KOPT-K1 (cell line): Measurements from ENCODE around the gene TECRL.

Experiments used
- H3K27ac ChIP-seq: fragments of 200-600 bp; sonication (generic); 2 replicates; pipeline ENCODE4 v1.5.1; 2016; ENCODE audit warnings: antibody characterized with exemption, mild to moderate bottlenecking, low read depth, low read length; ENCODE audit not compliant: poor library complexity, severe bottlenecking
- H3K36me3 ChIP-seq: fragments of 200-600 bp; sonication (generic); 2 replicates; pipeline ENCODE4 v1.5.1; 2017; ENCODE audit warnings: antibody characterized with exemption, mild to moderate bottlenecking, low read length, moderate library complexity; ENCODE audit not compliant: insufficient read depth
- H3K9me3 ChIP-seq: fragments of 200-600 bp; sonication (generic); 2 replicates; pipeline ENCODE4 v1.5.1; 2017; ENCODE audit warnings: antibody characterized with exemption, low read length, mild to moderate bottlenecking; ENCODE audit not compliant: insufficient read depth, poor library complexity, severe bottlenecking

TECRL gene

DNA sequence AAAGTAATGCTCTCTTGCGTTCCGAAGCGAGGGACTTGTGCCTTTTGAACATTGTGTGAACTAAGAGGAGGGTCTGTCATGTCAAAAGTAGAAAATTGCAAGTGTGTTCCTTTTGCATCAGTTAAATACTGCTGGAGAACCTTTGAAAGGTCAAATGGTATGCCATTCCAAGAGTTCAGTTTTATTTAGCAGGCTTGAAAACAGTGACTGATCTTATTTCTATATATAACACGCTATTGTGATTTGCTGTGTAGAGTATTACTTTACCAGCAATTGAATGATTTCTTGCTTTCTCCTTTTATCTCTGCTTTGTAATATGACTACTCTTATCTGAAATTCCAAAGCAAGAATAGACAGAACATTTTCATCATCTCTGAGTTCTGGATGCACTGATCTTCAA is at the start of gene TECRL:
Gene TECRL, minus strand, starts transcription at position 151 of the 400 bp plus-strand sequence. Its CDS starts 99 bp downstream, at position 52.
- H3K27ac ChIP-seq: no peak within 1 kb of the TSS
- no peaks in the 10 kb centered on the region for H3K9me3 ChIP-seq
- no peaks in the 10 kb centered on the region for H3K36me3 ChIP-seq

DNA sequence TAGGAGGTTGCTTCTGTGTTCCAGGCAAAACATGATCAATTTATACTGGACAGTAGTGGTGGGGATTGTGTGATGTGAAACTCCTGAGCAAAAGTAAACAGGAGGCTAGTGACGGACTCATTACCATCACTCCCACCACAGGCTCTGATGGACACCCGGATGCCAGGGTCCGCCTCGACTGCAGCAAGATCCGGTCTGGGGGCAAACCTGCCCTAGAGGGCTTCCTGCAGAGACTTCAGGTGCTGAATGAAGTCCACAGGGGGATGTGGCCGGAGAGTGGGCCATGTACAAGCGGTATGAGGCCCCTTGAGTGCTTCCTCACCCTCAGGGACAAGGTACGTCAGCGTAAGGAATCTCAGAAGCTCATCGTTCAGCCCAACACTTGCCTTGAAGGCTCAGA is 23.4 kb upstream of the TECRL start:
- H3K9me3 ChIP-seq: no peaks in the 10 kb centered on the region
- H3K36me3 ChIP-seq: no peaks in the 10 kb centered on the region
- no peak overlapping the region for H3K27ac ChIP-seq

DNA sequence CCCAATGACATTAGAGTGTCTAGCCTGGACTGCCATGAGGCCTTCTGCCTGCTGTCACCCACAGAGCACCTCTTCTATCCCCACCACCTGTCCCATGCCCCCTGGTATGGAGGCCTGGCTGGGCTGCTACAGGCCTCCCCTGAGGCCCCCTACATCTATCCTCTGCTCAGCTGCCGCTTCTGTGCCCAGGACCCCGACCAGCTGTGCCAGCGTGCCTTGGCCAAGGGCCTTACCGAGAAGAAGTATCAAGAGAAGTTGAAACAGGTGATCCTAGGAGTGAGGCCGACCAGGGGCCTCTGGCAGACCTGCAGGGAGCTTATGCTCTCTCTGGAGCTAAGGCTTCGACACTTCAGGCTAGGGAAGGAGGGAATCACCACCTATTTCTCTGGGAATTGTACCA is 21.7 kb upstream of the TECRL start:
- no peaks in the 10 kb centered on the region for H3K9me3 ChIP-seq
- no peaks in the 10 kb centered on the region for H3K36me3 ChIP-seq
- no peak overlapping the region for H3K27ac ChIP-seq

- no peaks in the 10 kb centered on the region for H3K9me3 ChIP-seq
- no peaks in the 10 kb centered on the region for H3K36me3 ChIP-seq
- no peak overlapping the region for H3K27ac ChIP-seq
Measured at GRCh38 chr4:64417974-64418373, 8.7 kb upstream of the TECRL start.

- no peaks in the 10 kb centered on the region for H3K36me3 ChIP-seq
- no peak overlapping the region for H3K27ac ChIP-seq
- no peaks in the 10 kb centered on the region for H3K9me3 ChIP-seq
Measured at GRCh38 chr4:64407000-64407399, 2.2 kb downstream of the TECRL start.

- Histone ChIP-seq H3K27ac (no peak overlapping the region), H3K9me3 (no peaks in the 10 kb centered on the region), H3K36me3 (no peaks in the 10 kb centered on the region)
Measured at GRCh38 chr4:64405761-64406160, 3.5 kb downstream of the TECRL start.

- H3K36me3 ChIP-seq: no peaks in the 10 kb centered on the region
- H3K9me3 ChIP-seq: no peaks in the 10 kb centered on the region
Measured at GRCh38 chr4:64402684-64403083, 6.6 kb downstream of the TECRL start.

DNA sequence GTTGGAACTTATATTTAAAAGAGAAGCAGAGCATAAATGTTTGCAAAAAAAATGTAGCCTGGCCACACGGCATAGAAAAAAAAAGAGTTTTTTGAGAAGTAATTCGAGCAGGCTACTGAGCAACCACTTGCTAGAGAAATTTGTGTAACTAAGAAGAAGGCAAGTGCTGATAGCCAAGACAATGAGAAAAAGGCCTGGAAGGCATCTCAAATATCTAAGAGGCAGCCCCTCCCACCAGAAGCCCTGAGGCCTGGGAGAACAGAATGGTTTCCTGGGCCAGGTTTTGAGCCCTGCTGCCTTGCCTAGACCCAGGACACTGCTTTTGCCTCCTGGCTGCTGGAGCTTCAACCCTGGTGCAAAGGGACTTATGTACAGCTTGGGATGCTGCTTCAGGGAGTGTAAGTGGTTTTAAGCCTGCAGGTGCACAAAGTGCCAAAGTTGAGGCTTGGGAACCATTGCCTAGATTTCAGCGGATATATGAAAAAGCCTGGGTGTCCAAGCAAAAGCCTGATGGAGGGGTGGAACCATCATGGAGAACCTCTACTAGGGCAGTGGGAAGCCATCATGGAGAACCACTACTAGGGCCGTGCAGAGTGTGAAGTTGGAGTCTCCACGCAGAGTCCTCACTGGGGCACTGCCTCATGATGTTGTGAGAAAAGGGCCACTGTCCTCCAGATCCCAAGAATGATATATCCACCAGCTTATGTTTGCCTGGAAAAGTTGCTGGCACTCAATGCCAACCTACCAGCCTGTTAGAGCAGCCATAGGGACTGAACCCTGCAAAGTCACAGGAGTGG is 9.7 kb downstream of the TECRL start:
- Histone ChIP-seq H3K36me3 (no peaks in the 10 kb centered on the region), H3K9me3 (no peaks in the 10 kb centered on the region), H3K27ac (no peak overlapping the region)

More at GRCh38 chr4:64402684-64403083, 6.6 kb downstream of the TECRL start:
- H3K27ac ChIP-seq: no peak overlapping the region

DNA sequence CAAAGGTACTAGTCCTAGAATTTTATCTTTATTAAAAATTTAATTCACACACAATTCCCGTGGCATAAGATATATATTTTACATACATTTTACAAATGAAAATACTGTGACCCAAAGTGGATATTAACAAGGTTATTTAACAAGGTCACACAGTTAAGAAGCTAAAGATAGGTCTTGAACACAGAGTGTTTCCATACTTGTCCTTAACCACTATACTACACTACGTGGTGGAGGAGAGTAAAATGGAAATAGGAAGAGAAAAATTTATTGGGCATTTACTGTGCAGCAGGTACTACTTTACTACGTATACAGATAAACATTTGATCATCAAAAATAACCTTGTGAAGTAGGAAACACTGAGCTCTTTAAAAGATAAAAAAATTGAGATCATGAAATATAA is 14.8 kb downstream of the TECRL start:
- Histone ChIP-seq H3K27ac (no peak overlapping the region), H3K36me3 (no peaks in the 10 kb centered on the region), H3K9me3 (no peaks in the 10 kb centered on the region)

DNA sequence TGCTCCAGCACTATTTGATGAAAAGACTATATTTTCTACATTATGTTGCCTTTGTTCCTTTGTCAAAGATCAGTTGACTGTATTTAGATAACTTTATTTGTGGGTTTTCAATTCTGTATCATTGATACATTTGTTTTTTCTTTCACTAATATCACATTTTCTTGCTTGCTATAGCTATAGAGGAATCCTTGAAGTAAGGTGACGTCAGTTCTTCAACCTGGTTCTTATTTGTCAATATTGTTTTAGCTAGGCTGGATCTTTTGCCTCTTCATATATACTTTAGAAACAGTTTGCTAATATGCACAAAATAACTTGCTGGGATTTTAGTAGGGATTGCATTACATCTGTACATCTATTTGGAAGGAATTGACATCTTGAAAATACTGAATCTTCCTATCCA is 21.0 kb downstream of the TECRL start:
- no peaks in the 10 kb centered on the region for H3K36me3 ChIP-seq
- no peaks in the 10 kb centered on the region for H3K9me3 ChIP-seq
- H3K27ac ChIP-seq: no peak overlapping the region

GRCh38 chr4:64385220-64385619 is 24.0 kb downstream of the TECRL start:
- no peak overlapping the region for H3K27ac ChIP-seq
- H3K36me3 ChIP-seq: no peaks in the 10 kb centered on the region
- no peaks in the 10 kb centered on the region for H3K9me3 ChIP-seq

DNA sequence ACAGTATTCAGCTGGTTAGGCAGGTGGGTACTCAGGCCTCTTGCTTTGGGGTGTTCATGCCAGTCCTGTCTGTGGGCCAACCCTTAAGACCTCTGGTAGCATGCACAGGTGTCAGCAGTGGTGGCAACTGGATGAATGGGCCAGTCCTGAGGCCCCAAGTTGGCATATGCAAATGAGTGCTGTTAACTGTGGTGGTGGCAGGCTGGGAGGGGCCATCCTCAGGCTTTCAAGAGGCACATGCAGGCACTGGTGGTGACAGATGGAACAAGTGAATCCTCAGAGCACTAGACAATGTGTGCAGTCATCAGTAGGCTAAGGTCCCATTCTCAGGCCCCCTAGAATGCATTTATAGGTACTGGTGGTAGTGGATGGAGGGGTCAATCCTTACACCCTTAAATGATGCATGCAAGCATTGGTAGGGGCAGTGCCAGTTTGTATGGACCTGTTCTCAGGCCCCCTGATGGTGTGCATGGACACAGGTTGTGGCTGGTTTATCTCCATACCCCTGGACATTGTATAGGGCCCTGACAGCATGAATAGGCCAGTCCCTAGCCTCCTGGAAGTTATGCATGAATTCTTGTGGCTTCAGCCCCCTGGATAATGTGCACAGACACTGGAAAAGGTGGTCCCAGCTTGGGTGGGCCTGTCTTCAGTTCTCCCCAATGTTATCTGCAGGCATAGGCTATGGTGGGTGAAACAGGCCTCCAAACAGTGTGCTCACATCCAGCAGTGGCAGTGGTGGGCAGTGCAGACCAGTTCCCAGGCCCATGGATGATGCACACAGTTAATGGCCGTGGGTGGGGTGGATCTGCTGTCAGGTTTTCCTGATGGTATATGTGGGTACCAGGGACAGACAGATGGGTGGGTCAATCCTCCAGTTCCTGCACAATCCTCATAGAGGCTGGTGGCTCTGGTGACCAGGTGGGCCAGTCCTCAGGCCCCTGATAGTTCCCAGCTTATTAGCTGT is 24.7 kb downstream of the TECRL start:
- Histone ChIP-seq H3K36me3 (no peaks in the 10 kb centered on the region), H3K9me3 (no peaks in the 10 kb centered on the region), H3K27ac (no peak overlapping the region)

GRCh38 chr4:64368741-64369140 is 40.5 kb downstream of the TECRL start:
- Histone ChIP-seq H3K9me3 (no peaks in the 10 kb centered on the region), H3K36me3 (no peaks in the 10 kb centered on the region), H3K27ac (no peak overlapping the region)

DNA sequence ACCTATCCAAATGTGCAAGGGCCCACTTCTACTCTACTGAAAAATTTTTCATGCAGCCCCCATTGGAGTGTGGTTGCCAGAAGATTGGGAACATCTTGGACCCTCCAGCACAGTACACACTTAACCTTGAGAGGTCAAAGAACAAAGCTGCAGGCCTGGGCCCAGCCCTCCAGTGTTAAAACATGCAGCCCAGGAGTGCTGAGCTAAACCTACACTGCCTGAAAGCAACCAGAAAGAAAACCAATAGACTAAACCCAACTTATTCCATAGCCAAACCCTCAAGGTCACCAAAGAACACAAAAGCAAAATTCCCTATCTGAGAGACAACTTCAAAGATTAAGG is 47.9 kb downstream of the TECRL start:
- H3K36me3 ChIP-seq: no peaks in the 10 kb centered on the region
- H3K27ac ChIP-seq: no peak overlapping the region

DNA sequence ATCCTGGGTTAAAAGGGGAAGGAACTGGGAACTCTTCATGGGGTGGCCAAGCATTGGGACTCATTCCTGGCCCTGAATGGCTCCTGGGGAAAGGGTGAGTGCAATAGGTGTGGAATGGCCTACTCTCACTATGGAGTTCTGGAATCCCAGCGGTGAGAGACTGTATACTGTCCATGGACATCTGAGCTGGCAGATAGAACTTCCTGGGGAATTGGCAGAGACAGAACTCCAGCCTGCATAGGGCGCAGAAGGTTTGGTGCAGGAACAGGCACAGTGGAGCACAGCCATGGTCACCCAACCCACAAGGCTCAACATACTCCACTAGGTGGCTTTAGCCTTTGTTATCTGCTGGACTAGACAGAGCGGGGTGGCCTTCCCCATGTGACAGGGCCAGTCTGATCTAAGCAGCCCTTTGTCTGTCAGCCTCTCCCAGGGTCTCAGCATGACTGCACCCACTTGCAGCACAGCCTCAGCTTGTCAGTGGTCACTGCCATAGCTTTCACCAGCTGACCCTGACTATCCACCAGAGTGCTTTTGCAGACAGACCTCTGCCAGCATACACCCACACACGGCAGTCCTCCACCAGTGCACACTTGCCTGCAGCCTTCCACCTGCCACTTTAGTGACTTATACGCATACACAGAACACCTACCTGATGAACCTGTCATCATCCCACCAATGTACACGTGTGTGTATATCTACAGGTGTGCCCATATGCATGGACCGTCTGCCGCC is 48.4 kb downstream of the TECRL start:
- Histone ChIP-seq H3K9me3 (no peaks in the 10 kb centered on the region), H3K27ac (no peak overlapping the region), H3K36me3 (no peaks in the 10 kb centered on the region)

More for the DNA sequence above, 47.9 kb downstream of the TECRL start:
- H3K9me3 ChIP-seq: no peaks in the 10 kb centered on the region
